ENCODE data around the gene NUTM1.
"Not testable (repeated sequence)": the region's sequence is repeated elsewhere in the genome, so short reads cannot be mapped to it uniquely, and the experiment has no call there.

NUTM1 gene

DNA sequence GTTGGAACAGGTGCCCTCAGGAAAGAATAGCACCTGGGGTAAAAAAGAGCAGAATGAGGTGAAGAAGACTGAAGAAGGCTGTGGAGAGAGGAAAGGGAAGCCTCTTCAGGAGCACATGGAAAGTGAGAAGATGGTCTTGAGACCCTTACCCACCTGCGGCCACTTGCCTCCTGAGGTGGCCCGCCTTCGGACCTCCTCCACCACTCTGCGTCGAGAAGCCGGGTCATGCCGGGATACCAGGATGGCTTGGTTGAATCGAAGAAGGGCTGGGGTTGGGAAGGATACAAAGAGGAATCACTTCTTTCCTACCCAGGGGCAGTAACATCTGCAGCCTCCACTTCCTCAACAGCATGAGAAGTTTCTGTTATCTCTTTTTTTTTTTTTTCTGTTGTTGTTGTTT is 20.9 kb downstream of the NUTM1 start:
- in situ Hi-C loops (cut with HindIII; ENCODE audit: low sequenced_read_pairs), result no loop called here

DNA sequence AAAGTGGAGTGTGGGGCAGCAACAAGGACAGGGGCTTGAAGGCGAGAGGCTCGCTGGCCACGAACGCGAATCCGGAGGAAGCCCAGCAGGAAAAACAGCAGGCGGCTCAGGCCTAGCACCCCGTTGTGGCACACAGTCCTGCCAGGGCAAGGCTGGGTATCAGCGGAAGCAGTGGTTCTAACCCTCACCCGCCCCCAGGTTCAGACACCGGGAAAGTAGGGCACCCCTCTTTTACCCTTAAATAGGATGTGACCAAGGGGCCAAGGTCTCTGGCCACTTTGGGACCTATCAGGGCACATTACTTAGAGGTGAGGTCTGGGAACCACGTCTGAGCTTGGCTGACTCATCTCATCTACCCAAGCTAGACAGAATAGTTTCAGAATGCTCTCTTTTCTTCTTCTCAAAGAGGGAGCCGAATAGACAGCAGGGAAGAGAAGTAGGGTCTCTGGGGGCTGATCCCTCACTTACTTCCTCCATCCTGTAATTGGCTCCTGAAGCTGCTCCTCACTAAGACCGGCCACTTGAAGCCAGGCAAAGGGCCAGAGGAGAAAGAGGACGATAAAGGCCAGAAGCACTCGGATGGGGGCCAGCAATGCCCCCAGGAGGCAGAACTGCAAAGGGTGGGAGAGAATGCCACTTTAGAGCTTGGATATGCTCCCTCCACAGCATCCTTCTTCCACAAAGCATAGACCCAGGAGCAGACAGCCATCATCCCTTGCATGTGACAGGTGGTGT is 22.1 kb downstream of the NUTM1 start:
- in situ Hi-C loops (cut with HindIII; ENCODE audit: low sequenced_read_pairs), result no loop called here

DNA sequence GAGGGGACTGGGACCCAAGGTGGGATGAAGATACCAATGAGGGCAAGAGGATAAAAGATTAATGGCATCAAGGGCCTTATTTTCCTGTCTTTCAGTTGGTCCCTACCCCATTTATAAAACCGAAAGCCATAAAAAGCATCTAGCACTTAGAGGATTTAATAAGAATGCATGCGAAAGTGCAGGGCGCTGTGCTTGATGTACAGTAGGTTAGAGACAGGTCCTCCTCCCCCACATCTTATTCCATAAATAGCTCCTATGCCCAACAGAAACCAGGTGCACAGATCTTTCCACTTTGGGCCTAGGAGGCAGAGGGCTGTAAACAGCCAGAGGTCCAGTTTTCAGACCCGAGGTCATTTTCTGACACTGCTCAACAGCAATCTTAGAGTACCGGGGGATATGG is 22.7 kb downstream of the NUTM1 start:
- in situ Hi-C loops (cut with HindIII; ENCODE audit: low sequenced_read_pairs), result no loop called here

DNA sequence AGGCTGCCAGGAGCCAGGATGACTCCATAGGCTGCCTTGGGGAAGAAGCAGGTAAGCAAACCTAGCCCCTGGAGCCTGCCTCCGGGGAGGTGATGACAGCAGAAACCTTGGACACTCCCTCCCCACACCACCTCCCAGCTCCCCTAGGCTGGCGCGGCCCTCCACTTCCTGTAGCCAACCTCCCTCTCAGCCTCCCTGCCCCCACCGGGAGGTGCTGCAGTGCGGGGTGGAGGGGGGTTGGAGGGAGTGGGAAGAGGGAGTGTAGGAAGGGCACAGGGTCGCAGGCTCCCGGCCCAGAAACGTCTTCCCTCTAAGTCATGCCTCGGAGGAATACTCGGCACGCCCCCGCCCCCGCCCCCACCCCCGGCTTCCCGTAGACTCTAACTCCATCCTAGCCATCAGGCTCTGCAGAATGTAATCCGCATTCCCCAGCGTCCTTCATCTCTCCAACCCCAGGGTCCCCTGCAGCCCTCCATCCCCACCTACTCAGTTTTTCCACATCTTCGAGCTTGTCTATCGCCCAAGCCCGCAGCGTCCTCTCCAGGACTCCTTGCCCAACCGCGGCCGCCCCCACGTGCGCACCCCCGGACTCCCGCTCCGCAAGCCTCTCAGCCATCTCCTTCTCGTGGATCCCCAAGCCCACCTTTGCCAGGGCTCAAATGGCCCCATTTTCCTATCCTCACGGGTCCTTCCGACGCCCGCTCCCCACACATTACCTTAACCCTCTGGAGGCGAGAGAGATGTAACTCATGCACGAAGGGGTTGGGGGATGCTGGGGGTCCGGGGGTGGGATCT is 23.4 kb downstream of the NUTM1 start:
- in situ Hi-C loops (cut with HindIII; ENCODE audit: low sequenced_read_pairs), result no loop called here

DNA sequence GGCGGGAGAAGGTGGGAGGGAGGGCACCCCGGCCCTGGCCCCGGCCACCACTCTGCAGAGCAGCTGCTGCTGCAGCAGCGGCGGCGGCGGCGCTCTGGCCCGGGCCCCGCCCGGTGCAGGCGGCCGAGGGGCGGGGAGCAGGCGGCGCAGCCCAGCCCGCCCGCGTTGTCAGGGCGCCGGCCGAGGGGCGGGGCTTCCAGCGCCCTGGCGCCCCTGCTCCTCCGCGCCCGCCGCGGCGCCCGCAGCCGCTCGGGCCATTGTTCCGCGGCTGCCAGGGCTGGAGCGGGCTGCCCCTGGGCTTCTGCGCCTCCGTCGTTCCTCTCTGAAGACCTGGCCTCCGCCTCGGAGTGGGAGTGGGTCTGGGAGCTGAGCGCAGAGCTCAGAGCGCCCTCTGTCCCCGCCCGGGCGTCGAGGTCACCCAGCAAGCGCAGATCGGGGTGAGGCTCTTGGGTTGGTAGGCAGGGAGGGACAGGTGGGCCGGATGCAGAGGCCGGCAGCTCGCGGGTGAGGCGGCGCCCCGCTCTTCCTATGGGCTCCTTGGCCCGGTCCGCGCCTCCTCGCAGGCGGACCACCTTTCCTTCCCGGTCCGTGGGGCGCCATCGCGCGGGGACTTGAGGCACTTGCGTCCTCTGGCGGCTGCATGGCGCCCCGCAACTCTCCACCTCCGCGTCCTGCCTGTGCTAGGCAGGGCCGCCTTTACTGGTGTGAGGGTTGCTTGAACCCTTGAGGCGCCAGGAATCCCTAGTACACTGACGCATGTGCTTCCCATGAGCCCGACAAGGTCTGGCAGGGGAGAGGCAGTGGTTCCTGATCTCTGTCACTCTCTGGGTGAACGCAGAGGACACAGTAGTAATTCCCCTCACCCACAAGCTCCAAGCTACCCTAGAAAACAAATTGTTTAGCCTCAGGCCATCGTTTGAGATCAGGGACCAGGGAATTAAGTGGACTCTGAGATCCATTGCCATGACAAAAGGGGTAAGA is 24.3 kb downstream of the NUTM1 start, which contains the start of gene LPCAT4:
Gene LPCAT4 (minus strand): TSS at position 96 of the 981 bp plus-strand sequence. CDS start 96 bp downstream, outside the sequence.
- in situ Hi-C loops (cut with HindIII; ENCODE audit: low sequenced_read_pairs), result no loop called here

DNA sequence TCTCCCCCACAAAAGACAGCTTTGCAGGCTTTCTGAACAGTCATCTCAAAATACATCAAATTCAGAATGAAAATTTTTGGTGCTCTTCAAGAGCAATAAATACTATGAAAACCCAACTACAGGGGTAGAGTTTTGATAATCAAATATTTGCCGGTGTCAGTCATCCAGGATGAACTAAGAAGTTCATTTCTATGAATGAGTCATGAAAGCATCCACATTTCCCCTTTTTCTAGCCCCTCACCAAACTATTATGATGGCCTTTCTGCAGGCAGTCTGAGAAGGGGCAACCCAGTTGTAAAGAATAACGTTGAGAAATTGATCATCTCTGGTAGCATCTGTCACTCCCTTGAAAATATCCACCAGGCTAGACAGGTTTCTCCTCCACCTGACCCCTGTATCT is 27.0 kb downstream of the NUTM1 start:
- in situ Hi-C loops (cut with HindIII; ENCODE audit: low sequenced_read_pairs), result no loop called here

DNA sequence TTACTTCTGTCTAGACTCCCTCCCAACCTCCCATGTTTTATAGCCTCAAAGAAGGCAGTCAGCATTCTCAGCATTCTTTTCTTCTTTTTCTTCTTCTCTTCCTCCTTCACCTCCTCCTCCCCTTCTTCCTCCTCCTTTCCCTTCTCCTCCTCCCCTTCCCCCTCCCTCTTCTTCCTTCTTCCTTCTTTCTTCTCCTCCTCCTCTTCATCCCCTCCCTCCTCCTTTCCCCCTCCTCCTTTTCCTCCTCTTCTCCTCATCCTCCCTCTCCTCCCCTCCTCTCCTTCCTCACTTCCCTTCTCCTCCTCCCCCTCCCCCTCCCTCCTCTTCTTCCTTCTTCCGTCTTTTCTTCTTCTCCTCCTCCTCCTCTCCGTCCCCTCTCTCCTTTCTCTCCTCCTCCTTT is 27.5 kb downstream of the NUTM1 start:
- in situ Hi-C loops (cut with HindIII; ENCODE audit: low sequenced_read_pairs), result no loop called here

DNA sequence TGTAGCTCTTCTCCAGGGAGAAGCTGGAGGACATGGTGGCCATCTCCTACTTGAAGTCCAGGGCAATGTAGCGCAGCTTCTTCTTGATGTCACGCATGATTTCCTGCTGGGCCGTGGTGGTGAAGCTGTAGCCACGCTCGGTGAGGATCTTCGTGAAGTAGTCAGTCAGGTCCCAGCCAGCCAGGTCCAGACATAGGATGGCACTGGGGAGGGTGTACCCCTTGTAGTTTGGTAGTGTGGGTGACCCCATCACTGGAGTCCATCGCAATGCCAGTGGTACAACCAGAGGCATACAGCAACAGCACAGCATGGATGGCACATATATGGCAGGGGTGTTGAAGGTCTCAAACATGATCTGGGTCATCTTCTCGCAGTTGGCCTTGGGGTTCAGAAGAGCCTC is 30.8 kb downstream of the NUTM1 start:
- in situ Hi-C loops (cut with HindIII; ENCODE audit: low sequenced_read_pairs), result no loop called here

DNA sequence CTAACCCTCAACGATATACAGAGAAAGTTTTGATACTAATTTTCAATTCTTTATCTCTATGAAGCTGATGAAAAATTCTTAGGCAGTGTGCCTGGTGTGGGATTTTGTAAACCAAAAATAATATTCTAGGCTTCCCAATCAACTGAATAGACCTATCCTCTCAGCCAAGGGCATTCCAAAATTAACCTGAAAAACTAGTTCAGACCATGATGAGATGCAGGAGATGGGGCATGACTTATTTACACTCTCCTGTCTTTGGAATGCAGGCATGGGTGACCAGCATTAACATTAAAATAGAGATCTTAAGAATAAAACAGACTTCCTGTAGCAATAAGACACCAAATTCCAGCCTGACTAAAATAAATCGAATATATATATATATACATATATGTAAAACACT is 31.7 kb downstream of the NUTM1 start:
- in situ Hi-C loops (cut with HindIII; ENCODE audit: low sequenced_read_pairs), result no loop called here

DNA sequence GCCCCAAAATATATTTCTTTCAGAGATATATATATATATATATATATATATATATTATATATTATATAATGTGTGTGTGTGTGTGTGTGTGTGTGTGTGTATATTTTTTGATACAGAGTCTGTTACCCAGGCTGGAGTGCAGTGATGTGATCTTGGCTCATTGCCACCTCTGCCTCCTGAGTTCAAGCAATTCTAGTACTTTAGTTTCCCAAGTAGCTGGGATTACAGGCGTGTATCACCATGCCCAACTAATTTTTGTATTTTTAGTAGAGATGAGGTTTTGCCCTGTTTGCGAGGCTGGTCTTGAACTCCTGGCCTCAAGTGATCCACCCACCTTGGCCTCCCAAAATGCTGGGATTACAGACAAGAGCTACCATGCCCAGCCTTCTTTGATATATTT is 32.4 kb downstream of the NUTM1 start:
- in situ Hi-C loops (cut with HindIII; ENCODE audit: low sequenced_read_pairs), result not testable (repeated sequence)

DNA sequence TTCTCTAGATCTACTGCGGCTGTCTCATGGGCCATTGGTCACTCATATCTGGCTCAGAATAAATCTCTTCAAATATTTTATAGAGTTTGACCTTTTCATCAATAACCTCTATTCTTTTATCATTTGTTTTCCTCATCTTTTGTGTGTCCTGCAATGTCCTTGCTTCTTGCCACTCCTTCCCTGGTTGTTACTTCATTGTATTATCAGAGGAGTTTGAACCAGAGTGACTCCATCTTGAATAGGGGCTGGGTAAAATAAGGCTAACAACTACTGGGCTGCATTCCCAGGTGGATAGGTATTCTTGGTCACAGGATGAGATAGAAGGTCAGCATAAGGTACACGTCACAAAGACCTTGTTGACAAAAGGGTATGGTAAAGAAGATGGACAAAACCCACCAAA is 33.7 kb downstream of the NUTM1 start:
- in situ Hi-C loops (cut with HindIII; ENCODE audit: low sequenced_read_pairs), result no loop called here

DNA sequence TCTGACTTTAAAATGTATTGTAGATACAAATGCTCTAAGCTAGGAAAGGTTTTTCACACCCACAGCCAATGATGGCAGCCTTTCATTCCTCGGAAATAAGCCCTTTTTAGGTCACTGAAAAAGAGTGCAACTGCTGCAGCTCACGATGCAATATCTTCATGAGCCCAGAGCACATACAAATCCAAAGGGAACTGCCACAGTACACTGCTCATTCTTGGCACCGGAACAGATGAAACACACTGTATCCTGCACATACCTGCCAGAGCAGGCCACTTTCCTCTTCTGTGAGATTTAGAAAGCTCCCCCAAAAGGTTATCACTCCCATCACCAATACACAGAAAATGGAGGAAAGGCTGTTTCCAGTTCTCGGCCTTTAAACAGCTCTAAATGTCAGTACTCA is 37.4 kb downstream of the NUTM1 start:
- in situ Hi-C loops (cut with HindIII; ENCODE audit: low sequenced_read_pairs), result not testable (repeated sequence)

DNA sequence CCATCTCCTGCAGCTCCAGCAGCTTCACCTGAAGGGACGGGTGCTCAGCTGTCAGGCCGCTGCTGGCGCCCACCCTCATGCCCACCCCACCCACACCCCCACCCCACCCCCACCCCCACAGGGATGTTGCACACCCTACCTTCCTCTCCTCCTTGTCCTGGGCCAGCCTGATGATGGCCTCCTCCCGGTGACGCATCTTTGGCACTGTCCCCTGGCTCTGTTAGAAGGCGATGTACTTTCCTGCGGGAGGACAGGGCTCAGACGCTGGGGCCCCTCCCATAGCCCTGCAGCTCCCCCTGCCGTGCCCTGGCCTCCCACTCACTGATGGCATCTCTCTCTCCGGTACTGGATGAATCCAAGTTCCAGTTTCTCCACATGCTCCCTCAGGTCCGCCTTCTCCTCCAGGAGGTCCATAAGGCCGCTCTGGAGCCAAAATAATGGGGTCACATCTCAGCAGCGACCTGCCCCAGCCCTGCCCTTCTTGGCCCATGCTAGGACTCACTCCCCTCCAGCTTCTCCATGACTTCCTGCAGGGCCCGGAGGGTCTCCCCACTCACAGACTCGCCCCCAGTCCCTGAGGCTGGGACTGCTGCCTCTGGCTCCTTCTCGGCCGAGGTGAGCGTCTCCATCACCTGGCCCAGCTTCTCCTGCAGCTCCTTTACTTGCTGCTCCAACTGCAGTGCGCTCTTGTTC is 38.9 kb downstream of the NUTM1 start:
- in situ Hi-C loops (cut with HindIII; ENCODE audit: low sequenced_read_pairs), result not testable (repeated sequence)

DNA sequence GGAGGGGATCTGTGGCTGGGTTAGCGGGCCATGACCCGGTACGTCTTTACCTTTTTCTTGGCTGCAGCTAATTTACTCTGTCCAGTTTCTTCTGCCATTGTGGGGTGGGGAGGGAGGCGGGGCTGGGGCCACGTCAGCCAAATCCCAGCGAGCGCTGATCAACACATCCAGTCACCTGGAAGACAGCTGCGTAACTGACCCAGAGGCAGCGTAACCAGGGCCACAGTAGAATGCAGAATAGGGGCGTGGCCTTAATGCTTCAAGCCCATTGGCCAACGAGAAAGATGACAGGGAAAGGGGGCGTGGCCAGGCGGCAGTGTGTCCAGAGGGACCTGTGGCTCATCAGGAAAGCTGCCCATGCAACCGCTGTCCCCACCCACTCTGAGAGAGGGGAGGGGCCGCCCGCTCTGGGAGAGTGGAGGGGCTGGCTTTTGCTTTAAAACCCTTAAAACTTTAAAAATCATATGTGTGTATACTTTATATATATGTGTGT is 46.5 kb downstream of the NUTM1 start:
- in situ Hi-C loops (cut with HindIII; ENCODE audit: low sequenced_read_pairs), result not testable (repeated sequence)

DNA sequence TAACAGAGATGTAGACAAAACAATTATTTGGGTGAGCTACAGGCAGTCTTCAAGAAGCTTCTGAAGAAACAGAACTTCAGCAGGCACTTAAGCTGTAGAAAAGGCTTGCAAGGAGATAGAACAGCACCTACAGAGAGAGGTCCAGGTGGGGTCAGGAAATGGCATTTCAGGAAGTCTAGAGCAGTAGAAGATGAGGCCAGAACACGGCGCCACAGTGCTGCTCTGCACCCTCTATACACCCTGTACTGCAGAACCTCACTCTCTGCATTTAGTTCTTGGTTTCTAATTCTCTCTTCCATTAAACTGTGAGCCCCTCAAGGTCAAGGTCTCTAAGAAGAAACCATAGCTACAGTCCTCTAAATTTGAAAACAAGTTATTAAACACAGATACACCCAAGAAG is 49.9 kb downstream of the NUTM1 start:
- in situ Hi-C loops (cut with HindIII; ENCODE audit: low sequenced_read_pairs), result not testable (repeated sequence)

DNA sequence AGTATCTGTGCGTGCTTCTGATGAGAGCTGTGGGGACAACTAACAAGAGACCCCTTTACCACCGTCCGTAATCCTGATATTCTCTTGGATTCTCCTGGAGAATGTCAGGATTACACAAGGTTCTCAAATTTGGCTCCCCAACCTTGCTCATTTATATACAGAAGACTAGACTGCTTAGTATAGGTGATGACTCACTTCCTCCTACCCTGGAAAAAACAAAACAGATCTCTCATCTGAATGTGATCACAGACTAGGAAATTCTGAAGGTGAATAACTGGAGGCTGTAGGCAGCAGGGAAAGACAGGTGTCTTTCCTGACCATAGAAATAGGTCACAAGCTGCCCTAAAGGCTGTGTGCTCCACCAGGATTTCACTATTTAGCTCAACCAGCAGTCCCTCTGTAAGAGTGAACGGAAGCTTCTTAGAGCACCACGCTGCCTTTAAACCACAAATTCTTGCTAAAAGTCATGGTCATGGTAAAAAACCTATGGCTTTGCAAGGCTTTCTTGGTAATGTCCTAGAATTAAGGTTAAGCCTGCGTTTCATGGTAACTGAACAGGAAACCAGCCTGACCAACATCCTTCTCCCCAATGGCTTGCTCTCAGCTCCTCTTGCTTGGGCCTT is 54.6 kb downstream of the NUTM1 start:
- in situ Hi-C loops (cut with HindIII; ENCODE audit: low sequenced_read_pairs), result not testable (repeated sequence)

DNA sequence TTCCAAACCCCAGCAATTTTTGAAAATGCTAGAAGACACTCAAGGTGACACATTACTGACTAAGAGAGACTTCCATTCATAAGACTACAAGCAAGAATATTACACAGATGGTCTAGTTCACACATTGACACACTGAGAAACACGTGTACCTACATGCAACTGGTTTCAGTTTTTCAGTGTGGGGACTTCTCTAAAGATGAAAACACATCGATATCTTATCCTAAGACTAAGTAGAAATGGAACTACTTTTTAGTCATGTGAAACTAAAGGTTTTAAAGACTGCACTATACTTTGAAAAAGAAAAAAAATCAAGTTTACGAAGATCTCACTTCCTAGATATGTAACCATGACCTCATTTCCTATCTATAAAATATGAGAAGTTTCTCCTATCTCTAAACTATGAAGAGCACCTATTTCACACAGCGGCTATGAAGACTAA is 60.1 kb downstream of the NUTM1 start:
- in situ Hi-C loops (cut with HindIII; ENCODE audit: low sequenced_read_pairs), result not testable (repeated sequence)

DNA sequence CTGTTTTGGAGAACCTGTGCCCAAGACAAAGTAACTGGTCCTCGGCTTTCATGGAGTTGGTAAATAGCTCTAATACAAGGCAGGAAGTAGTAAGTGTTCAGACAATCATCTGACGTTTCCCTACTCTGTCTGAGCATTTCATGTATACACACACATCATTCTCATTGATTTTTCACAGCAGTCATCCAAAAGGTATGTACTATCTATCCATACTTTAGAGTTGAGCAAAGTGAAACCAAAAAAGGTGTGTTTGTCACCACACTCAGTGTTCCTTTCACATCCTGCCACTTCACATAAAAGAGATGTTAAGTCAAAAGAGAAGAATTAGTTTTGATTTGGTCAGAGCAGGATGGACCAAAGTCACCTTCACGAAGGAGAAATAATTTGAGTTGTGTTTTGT is 60.8 kb downstream of the NUTM1 start:
- in situ Hi-C loops (cut with HindIII; ENCODE audit: low sequenced_read_pairs), result not testable (repeated sequence)

Data from endothelial cell of hepatic sinusoid (primary cell).